GM18502 (cell line): Measurements from ENCODE around the gene SEC22B.
"Not testable (repeated sequence)": the region's sequence is repeated elsewhere in the genome, so short reads cannot be mapped to it uniquely, and the experiment has no call there.

Experiments
- ATAC-seq: cut with Tn5 transposase; IDR thresholded peaks from one replicate; pipeline ENCODE4 v1.9.1; 2021; ENCODE audit warnings: mild to moderate bottlenecking; ENCODE audit not compliant: unreplicated experiment, poor library complexity

The SEC22B gene

DNA sequence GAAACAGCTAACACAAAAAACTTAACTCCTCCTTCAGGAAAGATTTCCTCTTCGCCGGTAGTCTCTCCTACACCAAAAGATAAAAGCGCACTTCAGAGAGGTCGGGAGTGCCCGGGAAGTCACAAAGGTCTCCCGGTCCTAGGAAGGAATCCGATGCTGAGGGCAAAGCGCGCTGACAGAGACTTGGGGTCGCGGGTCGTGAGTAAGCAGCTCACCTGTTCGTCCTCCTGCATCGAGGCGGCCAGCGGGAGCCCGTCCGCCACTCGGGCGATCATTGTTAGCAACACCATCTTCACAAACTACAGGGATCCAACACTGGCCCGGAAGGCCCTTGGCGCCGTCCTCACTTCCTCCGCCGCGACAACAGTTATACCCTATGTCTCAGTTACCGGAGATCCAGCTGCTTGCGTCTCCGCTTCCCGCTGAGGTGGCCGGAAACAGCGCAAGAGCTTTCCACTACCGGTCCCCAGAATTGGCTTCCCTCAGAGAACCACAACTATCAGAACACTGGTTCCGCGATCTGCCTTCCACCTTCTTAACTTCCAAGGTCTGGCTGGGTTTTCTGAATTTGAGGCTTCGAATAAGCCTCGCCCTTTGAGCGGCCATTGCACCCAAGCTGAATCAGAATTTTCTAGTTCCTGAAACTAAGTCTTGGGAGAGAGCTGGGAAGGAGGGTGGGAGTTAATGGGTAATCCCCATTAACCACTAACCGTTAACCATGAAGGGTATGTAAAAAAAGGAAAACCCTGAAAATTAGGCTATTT is at the start of gene SEC22B:
Gene SEC22B, minus strand, starts transcription at position 429 of the 764 bp plus-strand sequence. Its CDS starts 139 bp downstream, at position 290.
- peak; percentile 97 for ATAC-seq

DNA sequence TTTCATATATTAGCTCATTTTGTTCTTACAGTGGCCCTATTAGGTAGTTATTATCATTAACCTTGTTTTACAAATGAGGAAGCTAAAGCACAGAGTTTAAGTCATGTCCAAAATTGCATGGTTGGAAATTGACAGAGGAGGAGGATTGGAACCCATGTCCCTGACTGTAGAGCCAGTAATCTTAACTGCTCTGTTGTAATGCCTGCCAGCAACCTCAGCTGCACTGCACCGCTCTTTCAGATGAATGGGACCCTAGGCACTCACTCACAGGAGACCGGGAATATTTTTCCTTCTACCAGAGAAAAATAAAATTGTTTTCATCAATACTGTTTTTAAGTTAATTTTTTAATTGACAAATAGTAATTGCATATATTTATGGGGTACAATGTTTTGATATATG is 41.6 kb upstream of the SEC22B start:
- ATAC-seq = not testable (repeated sequence)

DNA sequence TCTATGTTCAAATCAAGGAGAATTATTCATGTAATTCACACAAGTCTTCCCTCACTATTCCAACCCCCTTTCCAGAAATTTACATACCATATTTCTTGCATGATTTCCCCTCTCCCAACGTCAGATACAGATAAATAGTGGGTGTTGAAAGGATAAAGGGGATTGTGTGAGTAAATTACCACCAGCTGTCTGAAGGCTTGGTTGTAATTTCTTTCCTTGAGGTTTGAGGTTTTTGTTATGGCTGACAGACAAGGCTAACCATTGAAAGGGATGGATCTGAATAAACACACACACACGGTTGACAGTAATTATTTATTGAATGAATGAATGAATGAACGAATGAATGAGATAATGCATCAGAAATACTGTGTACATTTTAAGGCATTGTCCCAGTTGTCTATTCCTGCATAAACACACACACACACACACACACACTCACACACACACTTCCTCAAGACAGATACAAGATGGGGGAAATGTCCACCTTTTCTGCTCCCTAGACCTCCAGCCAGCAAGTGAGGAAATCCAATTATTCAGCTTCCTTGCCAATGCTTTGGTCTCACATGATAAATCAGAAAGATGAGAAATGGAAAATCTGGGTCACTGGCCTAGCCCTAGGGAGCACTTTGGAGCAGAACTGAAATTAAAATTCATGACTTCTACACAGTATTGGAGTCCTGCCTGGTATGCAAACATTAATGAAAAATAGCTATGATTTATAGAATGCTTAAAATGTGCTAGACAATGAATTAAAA is 41.0 kb upstream of the SEC22B start:
- ATAC-seq = not testable (repeated sequence)

DNA sequence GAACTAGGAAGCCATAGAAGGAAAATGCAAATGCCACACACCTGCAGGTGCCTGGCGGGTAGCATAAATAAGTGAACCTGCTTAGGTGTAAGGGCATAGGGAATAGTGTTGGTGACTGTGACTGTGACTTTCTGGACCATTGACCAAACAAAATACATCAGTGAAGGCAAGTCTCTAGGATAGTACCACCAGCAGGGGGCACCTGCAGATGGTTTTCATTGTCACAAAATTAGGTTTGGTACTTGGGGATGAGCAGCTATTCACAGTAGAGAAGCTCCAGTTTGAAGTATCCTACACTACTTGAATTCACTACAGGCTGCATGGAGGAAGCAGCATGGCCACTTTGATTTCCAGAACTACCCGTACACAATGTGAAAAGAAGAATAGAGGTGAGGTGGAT is 37.3 kb upstream of the SEC22B start:
- ATAC-seq = not testable (repeated sequence)

DNA sequence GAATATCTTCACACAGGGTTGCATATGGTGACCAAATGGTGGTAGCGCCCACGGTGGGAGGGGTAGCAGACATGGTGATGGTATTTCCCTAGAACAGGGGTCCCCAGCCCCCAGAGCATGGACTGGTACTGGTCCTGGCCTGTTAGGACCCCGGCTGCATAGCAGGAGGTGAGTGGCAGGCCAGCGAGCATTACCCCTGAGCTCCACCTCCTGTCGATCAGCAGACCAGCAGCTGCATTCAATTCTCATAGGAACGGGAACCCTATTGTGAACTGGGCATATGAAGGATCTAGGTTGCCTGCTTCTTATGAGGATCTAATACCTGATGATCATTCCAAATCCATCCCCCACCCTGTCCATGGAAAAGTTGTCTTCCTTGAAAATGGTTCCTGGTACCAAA is 34.4 kb upstream of the SEC22B start:
- ATAC-seq = not testable (repeated sequence)

DNA sequence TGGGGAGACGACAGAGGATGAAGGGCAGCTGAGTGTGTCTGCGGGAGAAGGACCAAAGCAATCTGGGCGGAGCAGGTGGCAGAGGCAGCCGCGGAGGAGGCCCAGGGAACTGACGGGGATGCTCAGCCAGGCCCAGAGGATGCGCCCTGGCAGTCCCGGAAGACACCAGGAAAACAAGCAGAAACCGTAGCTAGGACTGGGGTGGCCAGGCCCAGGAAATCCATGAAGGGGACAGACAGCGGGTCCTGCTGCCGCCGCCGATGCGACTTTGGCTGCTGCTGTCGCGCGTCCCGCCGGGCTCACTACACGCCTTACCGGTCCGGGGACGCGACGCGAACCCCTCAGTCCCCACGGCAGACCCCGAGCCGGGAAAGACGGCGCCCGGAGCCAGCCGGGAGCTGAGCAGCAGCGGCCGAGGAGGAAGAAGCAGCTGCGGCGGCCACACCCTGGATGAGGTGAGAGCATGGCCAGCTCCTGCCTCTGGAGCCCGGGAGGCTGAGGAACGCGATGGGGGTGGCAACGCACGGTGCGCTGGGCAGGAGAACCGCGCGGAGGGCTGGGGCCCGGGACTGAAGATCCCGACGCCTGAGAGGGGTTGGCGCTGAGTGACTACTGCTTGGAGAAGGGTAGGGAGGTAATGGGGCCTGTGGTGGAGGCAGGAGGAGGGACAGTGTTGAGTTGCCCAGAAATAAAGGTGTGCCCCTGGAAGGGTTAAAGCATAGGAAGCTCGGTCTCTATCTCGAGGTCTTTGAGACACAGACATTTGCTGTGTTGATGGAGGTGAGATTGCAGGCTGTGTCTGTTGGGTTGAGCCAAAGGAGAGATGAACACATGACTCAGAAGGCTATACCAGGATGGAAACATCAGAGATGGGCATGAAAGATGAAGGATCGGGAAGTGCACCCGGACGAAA is 20.8 kb upstream of the SEC22B start:
- not testable (repeated sequence) for ATAC-seq

DNA sequence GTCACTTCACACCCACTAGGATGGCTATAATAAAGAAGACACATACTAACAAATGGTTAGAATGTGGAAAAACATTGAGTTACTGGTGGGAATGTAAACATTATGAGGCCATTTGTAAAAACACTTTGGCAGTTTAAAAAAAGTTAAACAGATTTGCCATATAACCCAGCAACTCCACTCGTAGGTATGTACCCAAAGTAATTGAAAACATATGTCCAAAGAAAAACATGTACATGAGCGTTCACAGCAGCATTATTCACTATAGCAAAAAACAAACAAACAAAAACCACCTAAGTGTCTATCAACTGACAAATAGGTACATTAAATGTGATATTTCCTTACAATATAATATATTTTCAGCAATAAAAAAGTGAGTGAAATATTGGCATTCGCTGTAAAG is 12.3 kb upstream of the SEC22B start:
- not testable (repeated sequence) for ATAC-seq

DNA sequence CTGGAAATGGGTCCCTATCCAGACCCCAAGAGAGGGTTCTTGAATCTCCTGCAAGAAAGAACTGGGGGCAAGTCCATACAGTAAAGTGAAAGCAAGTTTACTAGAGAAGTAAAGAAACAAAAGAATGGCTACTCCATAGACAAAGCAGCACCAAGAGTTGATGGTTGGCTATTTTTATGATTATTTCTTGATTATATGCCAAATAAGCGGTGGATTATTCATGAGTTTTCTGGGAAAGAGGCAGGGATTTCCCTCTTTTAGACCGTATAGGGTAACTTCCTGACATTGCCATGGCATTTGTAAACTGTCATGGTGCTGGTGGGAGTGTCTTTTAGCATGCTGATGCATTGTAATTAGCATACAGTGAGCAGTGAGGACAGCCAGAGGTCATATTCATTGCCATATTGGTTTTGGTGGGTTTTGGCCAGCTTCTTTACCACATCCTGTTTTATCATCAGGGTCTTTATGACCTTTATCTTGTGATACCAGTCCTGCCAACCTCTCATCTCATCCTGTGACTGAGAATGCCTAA is 5.9 kb upstream of the SEC22B start:
- ATAC-seq = not testable (repeated sequence)

DNA sequence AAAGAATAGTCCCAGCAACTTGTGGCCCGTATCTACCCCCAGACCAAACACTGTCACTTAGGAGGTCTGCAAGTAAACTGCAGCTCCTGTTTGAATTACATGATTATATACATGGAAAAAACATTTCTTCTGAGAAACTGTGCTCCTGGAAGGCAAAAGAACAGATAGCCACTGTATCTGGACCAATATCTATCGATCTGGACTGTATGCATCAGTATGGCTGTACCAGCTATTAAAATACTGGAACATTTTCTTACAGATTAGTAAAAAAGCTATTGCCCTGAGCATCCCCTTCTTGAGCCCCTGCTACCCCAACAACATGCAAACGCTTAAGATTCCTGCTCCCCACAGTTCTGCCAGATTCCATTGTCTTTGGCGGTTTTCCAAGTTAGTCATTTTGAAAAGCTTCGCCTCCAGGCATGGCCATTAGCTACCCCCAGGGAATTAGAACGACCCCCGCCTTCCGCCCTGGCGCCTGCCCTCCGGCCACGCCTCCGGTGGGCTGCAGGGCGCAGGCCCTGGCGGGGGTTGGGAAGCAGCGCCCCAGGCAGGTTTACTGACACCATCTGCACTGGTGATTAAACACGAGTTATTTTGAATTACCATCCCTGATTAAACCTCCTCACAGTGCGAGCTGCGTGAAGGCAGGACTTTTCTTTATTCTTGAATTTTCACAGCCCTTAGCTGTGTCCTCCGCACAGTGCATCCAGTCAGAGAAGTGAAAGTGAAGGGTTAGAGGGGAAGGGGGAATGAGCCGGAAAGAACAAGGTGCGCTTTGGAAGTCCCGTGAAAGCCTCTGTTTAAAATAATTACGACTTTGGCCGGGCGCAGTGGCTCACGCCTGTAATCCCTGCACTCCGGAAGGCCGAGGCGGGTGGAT is 3.7 kb upstream of the SEC22B start:
- not testable (repeated sequence) for ATAC-seq

DNA sequence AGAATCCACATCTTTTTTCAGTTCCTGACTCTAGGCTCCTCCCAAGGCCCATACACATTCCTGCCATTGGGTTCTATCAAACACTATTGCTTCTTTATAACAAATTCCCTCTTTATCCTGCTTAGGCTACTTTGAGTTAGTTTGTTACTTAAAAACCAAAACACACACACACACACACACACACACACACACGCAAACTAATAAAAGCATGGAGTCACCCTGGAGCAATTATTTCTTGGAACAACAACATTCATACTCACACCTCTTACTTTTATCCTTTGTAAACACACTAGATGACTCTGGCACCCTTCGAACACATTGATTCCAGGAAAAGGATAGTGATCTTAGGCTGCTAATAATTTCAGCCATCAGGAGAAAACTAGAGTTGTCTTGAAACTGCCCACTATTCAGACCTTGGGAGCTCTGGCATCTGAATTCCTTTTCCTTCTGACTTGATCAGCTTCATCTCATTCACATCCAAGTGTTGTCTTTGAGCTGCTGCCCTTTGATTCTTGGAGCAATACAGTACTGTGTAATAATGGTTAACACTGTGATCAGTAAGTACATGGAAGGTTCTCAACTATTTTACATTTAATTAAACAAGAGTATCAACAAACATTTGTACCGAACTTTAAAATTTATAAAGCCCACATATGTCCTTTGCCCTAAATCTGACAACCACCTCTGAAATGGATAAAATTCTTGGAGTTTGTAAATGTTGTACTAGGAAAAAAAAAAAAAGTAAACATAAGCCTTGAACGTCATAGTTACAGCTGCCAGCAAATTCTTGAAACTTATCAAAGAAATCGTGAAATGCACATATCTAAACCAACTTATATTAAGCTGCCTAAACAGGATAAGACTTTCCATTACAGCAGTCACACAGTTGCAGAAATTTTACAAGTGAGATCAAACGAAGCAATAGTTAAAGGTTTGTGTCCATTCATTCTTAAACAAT is 2.8 kb upstream of the SEC22B start:
- no peak for ATAC-seq

DNA sequence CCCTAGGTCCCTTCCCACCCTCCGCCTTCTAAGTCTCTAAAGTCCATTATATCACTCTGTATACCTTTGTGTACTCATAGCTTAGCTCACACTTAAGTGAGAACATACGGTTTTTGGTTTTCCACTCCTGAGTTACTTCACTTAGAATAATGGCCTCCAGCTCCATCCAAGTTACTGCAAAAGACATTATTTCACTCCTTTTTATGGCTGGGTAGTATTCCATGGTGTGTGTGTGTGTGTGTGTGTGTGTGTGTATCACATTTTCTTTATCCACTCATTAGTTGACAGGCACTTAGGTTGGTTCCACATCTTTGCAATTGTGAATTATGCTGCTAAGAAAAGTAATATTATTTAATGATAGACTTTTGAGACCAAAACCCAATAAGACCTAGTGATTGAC is 1.7 kb upstream of the SEC22B start:
- not testable (repeated sequence) for ATAC-seq

DNA sequence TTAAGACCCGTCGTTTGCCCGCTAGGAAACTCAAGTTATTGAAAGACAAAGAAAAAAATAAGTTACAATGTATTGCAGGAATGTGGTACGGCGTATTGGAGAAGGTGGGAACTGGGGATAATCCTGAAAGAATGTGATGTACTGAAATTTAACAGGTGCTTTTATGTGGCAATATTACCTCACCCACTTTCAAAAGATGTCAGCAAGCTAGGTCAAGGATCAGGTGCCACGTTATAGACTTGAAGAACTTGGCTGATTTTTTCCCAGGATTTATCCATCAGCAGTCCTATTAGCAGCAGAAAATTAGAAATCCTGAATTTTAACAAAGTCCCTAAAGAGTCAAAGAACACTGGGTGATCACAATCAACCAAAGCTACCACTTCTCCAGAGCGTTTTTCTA is 632 bp downstream of the SEC22B start:
- not testable (repeated sequence) for ATAC-seq

DNA sequence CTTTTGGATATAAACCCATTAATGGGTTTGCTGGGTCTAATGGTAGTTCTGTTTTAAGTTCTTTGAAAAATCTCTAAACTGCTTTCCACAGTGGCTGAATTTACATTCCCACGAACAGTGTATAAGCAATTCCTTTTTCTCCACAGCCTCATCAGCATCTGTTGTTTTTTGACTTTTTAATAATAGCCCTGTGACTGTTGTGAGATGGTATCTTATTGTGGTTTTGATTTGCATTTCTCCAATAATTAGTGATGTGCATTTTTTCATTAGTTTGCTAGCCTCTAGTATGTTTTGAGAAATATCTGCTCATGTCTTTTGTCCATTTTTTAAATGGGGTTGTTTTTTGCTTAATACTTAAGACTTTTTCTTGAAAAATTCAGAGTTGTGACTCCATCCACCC is 11.6 kb downstream of the SEC22B start:
- ATAC-seq = not testable (repeated sequence)

DNA sequence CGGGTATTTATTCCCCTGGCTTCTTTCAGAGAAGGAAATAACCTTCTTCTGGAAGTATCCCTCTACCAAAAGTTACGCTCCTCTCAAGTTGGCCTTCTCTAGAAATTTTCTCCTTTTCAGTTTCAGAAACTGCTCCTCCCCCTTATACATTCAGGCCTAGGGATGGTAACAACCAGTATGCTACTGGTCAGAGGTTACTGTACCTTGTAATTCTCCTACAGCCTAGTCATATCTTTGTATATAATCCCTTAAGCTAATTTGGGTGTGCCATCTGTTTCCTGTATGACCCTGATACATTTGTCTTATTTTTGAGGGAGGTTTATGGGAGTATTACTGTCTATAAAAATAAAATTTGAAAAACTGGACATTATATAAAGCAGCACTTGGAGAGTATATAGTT is 14.3 kb downstream of the SEC22B start:
- ATAC-seq = not testable (repeated sequence)

DNA sequence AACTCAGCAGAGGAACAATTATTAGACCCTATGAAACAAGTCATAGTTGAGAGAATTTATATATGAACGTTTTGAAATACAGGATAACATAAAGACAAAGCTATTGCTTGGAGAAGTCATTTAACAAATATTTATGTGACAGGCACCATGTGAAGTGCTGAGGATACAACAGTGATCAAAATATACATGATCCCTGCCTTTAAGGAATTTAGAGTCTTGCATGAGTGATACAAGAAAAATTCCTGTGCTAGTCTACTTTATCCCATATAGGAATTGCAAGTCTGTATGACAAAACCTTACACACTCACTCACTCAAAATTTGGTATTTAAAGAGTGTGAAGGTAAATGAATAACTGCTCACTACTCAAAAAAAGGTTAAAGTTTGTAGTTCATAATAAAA is 17.8 kb downstream of the SEC22B start:
- not testable (repeated sequence) for ATAC-seq

DNA sequence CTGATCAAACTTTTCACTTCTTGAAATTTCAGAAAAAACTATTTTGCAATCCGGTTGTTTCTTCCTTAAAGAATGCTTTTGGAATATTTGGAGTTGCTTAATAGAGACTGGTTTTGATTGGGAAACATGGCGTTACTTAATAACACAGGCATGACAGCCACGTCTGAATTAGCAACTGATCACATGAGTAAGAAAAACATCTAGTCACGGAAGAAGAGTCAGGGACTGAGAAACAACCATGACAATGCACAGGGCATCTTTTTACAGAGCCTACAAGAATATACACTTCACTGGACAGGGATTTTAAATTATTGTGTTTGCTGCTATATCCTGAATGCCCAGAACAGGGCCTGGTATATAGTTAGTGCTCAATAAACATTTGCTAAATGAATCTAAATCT is 18.2 kb downstream of the SEC22B start:
- ATAC-seq = not testable (repeated sequence)

DNA sequence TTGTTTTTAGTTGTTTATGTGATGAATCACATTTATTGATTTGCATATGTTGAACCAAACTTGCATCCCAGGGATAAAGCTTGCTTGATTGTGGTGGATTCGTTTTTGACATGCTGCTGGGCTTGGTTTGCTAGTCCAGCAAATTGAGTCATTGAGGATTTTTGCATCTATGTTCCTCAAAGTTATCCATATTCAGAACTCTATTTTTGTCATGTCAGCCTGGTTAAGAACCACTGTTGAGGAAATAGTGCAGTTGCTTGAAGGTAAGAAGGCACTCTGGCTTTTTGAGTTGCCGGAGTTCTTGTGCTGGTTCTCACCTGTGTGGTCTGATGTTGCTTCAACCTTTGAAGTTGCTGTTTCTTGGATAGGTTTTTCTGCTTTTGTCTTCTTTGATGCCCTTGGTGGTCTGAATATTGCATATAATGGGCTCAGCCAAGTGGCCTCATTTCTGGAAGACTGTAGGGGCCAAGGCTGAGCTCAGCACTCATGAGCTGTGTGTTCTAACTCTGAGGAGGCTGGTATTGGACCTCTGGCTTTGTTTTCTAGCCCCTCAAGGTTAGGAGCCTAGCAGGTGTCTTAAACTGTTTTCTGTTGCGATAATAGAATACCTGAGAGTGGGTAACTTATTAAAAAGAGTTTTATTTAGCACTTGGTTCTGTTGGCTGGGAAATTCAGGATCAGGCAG is 26.0 kb downstream of the SEC22B start:
- not testable (repeated sequence) for ATAC-seq
